GM04503 (cell line): ENCODE results near the gene UAP1.
A peak's percentile ranks its signal among the peaks of the same experiment; 100 is the strongest.

Experiments used
- DNase-seq: peaks from one replicate; pipeline ENCODE4 v3.0.0-alpha.2; 2012; ENCODE audit warnings: low read depth

Gene UAP1

DNA sequence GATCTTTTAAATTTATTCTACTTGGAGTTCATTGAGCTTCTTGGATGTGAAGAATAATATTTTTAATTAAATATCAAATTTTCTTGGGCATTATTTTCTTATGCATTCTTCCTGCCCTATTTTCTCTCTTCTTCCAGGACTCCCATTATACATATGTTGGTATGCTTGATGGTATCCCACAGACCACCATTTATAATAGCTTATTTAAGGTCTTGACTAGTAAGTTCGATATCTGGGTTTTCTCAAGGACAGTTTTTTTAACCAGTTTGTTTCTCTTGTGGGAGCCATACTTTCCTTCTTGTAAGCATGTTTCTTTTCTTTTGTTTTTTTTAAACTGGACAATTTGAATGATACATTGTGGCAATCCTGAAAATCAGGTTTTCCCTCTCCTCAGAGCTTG is 55.3 kb downstream of the UAP1 start:
- DNase-seq = no peak

DNA sequence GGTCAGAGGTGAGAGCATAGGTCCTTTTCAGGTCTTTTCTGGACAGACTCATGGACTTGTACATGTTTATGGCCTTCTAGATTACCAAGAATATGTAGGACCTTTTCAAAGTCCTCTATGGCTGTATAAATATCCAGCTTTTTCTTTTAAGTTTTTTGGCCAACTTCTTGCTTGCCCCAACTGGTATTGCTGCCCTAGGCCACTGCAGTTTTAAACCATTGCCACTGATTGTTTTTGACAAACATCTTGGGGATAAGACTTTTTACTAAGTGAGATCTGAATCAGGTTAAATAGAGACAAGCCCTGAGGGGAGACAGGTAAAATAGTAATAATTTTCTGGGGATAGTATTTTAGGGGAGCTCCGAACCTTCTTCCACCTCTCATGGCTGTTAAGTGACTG is 56.0 kb downstream of the UAP1 start:
- no peak for DNase-seq

DNA sequence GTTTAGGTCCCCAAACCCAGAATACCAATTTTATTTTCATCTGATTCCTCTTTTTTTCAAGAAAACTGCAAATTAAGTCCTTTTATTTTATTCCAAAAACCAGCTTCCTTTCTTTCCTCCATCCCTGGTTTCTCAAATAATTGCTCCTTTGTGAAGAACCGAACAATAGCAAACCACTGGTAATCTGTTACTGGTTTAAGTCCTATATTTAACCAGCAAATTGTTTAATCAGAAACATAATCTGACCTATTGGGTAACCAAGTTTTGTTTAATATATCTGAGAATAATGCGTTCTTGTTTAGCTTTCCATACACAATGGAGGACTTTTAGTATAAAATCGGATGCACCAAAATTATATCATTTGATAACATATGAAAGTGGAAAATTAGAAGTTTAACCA is 57.6 kb downstream of the UAP1 start:
- no peak for DNase-seq

DNA sequence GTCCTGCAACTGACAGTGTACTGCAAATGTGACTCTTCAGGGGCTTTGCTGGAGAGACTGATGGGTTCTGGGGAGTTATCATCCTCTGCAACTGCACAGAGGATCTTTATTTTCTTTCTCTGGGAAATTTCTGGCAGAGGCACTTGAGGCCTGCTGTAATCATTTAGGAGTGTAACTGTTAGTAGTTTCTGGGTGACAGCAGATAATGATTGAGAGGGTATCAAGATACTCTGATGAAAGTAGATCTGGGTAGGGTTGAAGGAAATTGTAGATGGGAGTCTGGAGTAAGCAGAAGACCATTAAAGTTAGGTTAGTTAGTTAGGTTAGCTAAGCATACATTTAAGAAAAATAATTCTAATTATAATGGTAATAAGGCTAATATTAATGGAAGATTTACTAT is 59.7 kb downstream of the UAP1 start:
- DNase-seq = no peak

DNA sequence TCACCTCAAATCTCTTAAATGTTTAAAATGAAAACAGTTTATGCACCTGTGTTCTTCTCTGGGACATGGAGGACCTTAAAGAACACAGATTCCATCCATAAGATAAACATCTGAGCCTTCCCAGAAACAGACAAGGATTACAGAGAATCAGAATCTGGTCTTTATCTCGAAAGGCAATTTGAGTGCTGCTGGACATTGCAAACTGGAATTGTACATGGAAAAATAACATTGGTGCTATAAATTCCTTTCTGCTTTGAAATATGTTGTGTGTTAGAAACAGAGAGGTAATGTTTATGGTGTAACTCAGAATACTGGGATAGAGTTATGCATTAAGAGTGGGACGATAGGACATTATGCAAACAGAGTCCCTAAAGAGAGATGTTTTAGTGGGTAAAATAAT is 64.2 kb downstream of the UAP1 start:
- no peak for DNase-seq

DNA sequence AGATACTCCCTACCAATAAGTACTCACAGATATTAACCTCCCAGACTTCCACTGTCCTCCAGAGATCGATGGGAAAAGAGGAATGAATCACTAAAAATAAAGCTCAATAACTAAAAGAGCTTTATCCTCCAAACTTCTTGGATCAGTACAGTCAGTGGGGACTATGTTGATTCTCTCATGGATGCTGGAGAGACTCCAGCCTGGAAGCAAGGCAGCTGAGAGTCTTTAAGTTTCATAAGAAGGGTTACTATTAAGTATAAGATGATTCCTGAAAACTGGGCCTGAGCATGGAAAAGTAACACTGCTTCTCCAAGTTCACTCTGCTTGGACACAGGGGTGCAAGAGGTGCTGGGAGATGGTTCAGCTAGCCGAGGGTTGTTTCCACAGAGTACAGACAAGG is 64.6 kb downstream of the UAP1 start:
- no peak for DNase-seq

DNA sequence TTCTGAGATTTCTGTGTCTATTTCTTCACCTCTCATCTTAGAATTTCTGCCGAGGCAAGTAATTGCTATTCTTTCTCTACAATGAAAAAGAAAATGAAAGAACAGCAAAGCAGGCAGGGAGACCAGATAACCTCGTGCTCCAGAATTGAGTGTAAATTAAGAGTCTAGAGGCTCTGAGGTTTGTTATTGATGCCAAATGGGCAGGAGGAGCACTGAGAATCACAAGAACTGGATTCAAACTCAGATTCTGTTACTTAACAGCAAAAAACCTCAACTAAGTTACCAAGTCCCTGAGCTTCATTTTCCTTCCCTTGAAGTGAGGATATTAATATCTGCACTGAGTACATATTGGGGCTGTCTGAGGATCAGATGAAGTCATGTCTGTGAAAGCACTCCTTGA is 65.2 kb downstream of the UAP1 start:
- DNase-seq = no peak

DNA sequence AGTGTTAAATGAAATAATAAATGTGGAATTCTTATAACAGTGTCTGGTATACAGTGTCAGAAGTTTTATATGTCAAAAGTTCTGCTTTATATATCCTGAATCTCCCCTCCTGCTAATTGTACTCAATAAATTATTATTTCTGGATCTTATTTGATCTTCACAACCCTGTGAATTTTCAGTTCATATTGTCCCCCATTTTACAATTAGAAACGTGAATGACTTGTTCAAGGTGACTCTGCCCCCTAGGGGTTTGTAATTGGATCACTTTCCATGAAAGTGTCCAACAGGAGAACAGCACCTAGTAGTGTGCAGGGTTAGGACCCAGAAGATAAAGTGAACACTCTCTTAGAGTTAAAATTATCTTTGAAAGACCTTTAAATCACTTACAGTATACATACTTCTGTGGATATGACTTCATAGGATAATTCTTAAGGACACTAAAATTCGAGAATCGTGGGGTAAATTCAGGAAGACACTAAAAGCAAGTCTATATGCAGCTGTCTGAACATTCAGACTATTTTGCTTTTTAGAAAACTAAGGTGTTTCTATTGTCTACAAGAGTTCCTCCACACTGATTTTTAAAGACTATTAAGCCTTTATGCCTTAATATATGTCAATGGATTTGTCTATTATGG is 66.3 kb downstream of the UAP1 start:
- DNase-seq = no peak

DNA sequence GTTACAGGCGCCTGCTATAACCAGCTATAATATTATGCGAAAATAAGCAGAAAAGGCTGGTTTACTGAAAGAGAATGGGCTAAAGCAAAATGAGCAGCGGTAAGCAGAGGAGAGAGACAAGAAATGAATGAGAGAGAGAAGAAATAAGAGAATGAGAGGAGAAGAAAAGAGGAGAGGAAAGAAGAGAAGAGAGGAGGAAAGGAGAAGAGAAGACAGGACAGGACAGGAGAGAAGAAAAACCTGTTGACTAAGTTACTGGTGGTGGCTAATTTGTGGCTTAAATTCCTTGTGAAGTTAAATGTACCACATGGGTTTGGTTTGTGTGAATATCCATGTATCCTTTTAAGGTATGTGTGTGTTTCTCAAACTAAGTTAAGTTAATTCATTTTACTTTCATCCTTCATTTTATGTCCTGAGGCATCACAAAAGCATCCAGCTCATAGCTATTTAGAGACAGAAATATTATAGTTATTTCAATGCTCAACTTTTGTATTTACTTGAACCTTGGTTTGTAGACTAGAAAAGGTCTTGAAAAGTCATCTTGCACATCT is 67.6 kb downstream of the UAP1 start:
- no peak for DNase-seq

DNA sequence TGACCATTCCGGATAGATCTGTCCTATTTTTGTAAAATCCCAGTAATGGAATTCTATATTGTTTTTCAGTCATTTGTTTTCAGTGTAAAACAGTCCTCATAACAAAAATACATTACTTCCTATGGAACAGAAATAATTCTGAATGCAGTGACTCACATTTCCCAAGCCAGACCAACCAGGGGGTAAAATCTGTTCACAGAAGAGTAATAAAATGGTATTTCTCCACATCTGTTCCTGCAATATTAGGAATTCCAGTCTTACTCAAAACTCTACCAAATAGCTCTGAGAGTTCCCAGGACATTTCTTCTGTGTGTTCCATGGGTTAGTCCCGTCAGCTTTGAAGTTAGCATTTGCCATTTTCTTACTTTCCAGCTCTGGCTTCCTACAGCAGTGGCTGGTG is 68.1 kb downstream of the UAP1 start:
- peak; percentile 74 for DNase-seq

DNA sequence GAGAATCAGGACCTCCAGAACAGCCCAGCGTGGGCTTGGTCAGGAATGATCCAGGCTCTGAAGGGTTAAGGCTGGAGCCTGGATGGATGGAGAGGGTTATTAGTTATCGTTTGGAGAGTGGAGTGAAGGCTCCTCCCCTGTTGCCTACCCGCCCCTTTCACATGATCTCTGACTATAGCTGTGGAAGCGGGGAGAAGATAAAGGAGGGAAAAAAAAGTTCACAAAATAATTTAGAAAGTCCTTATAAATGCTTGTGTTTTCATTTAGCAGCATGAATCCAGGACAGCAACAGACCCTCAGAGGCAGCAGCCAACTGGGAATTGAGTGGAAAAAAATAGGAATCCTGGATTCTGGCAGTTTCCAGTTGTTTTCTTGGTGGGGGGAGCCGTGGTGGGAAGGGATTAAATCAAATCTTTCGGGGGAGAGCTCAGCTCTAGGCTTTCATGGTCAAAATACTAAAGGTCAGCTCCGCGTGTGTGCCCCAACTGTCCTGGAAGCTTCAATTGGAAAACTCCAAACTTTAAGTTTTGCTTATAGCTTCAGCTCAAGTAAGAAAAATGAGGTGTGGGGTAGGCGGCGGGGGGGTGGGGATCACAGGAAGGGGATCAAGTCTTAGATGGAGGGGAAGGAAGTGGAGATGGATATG is 70.1 kb downstream of the UAP1 start:
- no peak for DNase-seq

DNA sequence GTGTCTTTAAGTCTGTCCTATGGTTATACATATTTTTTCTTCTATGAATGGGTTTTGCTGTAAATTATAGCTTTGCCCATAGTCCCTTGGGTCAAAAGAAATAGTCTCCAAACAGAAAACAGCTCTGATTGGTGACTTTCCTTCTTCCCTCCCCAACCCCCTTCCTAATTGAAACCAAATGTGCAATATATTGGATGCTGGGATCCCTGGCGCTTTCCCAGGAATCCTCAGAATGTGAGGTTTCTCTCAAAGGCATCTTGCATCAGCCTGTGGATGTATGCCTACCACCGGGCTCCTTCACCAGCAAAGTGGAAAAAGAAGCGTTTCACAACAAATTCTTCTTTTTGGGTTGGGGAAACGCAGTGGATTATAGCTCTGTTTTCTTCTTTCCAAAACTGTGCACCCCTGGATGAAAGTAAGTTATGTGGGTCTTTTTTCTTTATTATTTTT is 70.7 kb downstream of the UAP1 start, which contains the start of gene DDR2:
Gene DDR2 (plus strand): TSS at position 248 of the 450 bp plus-strand sequence. CDS start 86,600 bp downstream, outside the sequence.
- peak; percentile 95 for DNase-seq

DNA sequence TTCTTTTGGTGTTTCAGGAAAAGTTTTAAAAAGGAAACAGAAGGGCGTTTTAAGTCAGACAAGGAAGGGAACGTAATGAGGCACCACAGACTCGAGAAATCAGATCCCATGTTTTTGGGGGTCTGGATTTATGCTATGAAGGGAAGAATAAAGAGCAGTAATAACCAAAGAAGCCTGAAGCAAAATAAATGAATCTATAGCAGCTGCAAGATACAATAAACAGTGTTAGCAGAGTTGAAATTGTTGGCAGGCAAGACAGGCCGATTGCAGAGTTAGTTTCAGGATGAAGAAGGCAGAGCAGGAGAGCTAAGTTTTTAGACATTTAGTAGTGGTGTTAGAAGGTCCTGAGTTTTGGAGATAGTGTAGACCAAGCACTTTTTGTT is 71.2 kb downstream of the UAP1 start:
- no peak for DNase-seq

DNA sequence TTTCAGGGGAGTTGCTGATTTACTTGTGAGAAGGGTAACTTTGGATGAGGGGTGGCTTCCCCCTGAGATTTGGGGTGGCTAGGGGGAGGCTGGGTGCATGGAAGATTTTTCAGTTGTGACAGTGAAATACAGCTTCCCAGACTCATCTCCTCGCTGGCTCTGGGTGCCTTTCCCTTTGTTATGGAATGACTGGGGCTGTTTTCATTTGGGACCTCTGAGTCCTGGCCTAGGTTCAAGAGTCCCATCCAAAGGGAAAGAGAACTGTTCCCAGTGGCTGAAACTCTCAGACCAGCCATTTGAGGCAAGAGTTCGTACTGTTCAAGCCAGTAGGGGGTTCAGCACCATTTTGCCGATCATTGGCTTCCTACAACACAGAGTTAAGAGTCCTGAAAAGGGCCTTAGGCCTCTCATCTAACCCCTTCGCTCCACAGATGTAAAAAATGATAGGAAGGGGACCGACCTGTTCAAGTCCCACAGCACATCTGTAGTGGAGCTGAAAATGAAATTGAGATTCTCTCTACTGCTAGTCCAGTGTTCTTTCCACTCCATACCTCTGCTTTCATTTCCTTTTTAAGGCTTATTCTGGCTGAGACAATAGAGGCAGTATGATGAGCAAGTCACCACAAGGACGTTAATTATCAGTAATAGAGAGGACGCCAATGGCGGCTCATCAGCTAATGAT is 71.7 kb downstream of the UAP1 start:
- DNase-seq = no peak

DNA sequence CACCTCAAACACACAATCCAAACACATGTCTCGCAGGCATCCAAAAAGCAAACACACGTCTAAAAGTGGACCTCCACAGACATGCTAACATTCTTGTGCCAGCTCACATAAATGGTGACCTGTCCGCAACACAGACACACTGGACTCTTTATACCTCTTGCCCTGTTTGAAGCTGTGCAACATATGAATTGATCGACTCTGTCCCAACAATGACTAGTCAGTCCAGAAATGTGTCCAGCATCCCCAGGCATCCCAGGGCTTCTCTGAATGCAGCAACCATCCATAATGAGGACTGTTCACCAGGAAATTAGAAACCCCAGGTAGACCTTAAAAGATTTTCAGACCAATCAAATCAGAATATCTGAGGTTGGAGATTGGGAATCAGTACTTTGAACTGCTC is 73.9 kb downstream of the UAP1 start:
- DNase-seq = no peak

DNA sequence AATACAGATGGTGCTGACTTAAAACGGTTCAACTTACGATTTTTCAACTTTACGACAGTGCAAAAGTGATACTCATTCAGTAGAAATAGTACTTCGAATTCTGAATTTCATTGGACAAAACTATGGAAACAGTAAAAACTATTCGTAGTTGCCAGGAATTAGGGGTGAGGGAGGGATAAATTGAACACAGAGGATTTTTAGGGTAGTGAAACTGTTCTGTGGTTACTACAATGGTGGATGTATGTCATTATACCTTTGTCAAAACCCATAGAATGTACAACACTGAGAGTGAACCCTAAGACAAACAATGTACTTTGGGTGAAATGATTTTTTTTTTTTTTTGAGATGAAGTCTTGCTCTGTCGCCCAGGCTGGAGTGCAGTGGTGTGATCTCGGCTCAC is 78.2 kb downstream of the UAP1 start:
- DNase-seq = no peak

DNA sequence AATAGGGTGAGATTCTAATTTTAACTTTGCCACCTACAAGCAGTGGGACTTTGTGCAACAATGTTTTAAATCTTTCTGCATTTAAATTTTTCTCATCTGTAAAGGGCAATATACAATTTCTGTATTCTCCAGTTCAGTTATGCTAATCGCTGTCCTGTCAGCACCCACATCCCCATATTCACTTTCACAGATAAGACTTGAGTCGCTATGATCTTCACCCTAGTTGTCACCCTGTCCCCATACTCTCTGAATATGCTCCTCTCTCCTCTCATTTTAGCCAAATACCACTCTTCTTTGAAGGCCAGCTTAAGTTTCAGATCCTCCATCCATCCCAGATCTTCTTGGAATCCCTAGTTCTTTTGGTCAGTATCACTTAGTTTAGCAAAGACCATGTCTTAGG is 79.6 kb downstream of the UAP1 start:
- no peak for DNase-seq

DNA sequence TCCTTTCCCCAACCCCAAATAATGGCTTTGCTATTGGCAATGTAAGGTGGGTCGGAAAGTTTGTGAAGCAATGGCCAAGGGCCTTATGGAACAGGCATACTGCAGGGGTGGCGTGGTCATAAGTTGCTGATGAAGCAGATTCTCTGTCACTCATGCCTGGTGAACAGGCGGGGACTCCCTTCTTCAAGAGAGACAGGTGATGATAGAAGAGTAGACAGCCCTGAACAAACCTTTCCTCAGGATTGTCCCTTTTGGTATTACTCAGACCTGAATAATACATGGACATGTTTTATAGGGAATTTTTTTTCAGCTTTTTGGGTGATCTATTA is 83.4 kb downstream of the UAP1 start:
- DNase-seq = no peak

DNA sequence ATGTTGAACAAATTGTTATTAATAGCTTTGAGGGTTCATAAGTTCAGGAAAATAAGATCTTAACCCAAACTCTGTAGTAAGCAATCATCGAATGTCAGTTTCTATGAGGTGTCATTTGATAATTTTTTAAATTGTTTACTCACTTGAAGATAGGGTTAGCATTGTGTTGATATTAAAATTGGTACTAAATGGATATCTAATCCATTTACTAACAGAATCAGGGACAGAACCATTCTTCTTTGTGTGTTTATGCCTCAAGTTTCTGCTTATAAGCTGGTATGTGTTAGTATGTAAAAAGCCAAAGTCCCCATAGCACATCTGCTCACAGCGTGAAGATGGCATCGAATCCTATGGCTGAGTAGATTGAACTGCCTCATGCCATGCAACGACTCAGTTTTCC is 84.1 kb downstream of the UAP1 start:
- no peak for DNase-seq

DNA sequence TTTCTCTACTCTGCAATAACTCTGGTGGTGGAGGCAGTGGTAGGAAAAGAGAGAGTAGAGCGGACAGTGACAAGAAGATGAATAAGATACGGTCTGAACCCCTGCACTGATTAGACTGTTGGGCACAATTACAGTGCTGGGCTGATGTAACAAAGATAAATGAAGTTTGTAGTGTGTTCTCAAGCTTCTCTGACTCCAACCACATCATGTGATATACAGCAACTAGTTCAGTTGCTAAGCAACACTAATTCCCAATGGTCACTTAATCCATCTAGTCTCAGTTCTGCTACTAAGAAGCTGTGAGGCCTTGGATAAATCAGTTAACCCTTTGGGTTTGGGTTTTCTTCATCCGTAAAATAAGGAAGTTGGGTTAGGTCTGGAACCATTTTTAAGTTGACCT is 88.1 kb downstream of the UAP1 start:
- no peak for DNase-seq
